ENCODE measurements around the gene SLC29A3. TPM values are rescaled to one million over a fixed set of nuclear protein-coding genes. Genes with fewer than 3 reads are reported as not detected.

Gene SLC29A3
- total and polyA plus RNA-seq, 7 donors: 2.3 to 6.2 (median 4.6) TPM

DNA sequence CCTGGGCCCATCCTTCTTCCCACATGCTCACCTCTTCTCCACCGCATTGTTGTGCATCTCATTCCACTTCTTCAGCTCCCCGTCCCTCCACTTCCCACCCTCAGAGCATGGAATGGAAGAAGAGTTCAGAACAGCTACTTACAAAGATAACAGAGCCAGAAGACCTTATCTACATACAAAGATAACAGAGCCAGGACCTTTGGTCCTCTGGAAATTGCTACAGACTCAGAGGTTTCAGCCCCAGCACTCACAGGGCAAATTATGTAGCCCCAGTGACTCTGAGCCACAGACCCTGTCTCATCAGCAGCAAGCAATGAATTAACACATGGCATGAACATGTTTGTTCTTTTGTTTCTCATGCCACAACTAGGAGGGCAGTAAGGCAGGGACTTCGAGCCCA lies 28.7 kb upstream of the SLC29A3 start:
- WGBS, 2 donors: 92 to 94% methylated on average over 3 of the region's 3 CpGs
- Histone ChIP-seq H3K36me3 (no peaks in the 10 kb centered on the region), H3K27me3 (no peaks in the 10 kb centered on the region), H3K4me3 (no peak overlapping the region), H3K9me3 (no peaks in the 10 kb centered on the region), H3K27ac (no peak overlapping the region), H3K4me1 (no peaks in the 10 kb centered on the region)
- DNase-seq: no peak
- intact Hi-C loops (cut with DNase I): no loop called here
- TF ChIP-seq, protein P1, sequence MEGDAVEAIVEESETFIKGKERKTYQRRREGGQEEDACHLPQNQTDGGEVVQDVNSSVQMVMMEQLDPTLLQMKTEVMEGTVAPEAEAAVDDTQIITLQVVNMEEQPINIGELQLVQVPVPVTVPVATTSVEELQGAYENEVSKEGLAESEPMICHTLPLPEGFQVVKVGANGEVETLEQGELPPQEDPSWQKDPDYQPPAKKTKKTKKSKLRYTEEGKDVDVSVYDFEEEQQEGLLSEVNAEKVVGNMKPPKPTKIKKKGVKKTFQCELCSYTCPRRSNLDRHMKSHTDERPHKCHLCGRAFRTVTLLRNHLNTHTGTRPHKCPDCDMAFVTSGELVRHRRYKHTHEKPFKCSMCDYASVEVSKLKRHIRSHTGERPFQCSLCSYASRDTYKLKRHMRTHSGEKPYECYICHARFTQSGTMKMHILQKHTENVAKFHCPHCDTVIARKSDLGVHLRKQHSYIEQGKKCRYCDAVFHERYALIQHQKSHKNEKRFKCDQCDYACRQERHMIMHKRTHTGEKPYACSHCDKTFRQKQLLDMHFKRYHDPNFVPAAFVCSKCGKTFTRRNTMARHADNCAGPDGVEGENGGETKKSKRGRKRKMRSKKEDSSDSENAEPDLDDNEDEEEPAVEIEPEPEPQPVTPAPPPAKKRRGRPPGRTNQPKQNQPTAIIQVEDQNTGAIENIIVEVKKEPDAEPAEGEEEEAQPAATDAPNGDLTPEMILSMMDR (IDR thresholded peaks at IDR 0.05): no peak
- TF ChIP-seq POLR2A (IDR thresholded peaks at IDR 0.05) (no peak), EP300 (IDR thresholded peaks at IDR 0.05) (no peak), POLR2AphosphoS5 (IDR thresholded peaks at IDR 0.05) (no peak)

DNA sequence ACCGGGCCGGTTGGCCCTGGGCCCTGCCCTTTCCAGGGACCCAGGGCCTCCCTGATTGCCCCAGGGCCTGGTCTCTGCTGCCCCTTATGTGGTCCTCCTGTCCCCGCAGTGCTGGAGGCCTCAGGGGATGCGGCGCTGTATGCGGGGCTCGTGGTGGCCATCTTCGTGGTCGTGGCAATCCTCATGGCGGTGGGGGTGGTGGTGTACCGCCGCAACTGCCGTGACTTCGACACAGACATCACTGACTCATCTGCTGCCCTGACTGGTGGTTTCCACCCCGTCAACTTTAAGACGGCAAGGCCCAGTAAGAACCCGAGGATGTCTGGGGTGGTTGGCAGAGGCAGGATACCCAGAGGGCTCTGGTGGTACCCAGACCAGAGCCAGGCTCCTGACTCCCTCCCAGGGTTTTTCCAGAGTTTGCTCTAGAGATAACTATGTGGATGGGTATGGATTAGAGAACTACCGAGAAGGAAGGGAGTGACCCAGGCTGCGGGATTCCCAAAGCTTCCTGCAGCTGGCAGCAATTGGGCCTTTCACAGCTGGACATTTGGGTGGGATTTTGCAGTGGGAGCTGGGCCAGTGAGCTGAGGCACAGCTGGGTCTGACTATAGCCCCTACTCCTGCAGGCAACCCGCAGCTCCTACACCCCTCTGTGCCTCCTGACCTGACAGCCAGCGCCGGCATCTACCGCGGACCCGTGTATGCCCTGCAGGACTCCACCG lies 28.1 kb upstream of the SLC29A3 start:
- 90 to 91% methylated on average over 26 of the region's 26 CpGs for WGBS, 2 donors

DNA sequence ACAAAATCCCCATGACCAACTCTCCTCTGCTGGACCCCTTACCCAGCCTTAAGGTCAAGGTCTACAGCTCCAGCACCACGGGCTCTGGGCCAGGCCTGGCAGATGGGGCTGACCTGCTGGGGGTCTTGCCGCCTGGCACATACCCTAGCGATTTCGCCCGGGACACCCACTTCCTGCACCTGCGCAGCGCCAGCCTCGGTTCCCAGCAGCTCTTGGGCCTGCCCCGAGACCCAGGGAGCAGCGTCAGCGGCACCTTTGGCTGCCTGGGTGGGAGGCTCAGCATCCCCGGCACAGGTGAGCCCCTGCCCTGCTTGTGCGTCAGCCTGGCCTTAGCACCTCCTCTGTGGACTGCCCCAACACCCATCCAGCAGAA lies 27.5 kb upstream of the SLC29A3 start:
- Histone ChIP-seq H3K27me3 (no peaks in the 10 kb centered on the region), H3K36me3 (no peaks in the 10 kb centered on the region), H3K4me3 (no peak overlapping the region), H3K27ac (no peak overlapping the region), H3K9me3 (no peaks in the 10 kb centered on the region), H3K4me1 (no peaks in the 10 kb centered on the region)
- no peak for DNase-seq
- no peak for TF ChIP-seq POLR2A (IDR thresholded peaks at IDR 0.05)
- no peak for TF ChIP-seq EP300 (IDR thresholded peaks at IDR 0.05)
- TF ChIP-seq, protein P1 (IDR thresholded peaks at IDR 0.05): no peak
- no peak for TF ChIP-seq POLR2AphosphoS5 (IDR thresholded peaks at IDR 0.05)
- intact Hi-C loops (cut with DNase I): no loop called here
- WGBS, 2 donors: 91 to 94% methylated on average over 13 of the region's 13 CpGs

More for the DNA sequence above, 28.1 kb upstream of the SLC29A3 start:
- no peaks in the 10 kb centered on the region for H3K36me3 ChIP-seq
- intact Hi-C loops (cut with DNase I): no loop called here
- H3K27ac ChIP-seq: no peak overlapping the region
- no peaks in the 10 kb centered on the region for H3K27me3 ChIP-seq
- H3K9me3 ChIP-seq: no peaks in the 10 kb centered on the region
- TF ChIP-seq POLR2AphosphoS5 (IDR thresholded peaks at IDR 0.05): no peak
- TF ChIP-seq EP300 (IDR thresholded peaks at IDR 0.05): no peak
- no peak for TF ChIP-seq POLR2A (IDR thresholded peaks at IDR 0.05)
- H3K4me1 ChIP-seq: no peaks in the 10 kb centered on the region
- H3K4me3 ChIP-seq: no peak overlapping the region
- DNase-seq: no peak

DNA sequence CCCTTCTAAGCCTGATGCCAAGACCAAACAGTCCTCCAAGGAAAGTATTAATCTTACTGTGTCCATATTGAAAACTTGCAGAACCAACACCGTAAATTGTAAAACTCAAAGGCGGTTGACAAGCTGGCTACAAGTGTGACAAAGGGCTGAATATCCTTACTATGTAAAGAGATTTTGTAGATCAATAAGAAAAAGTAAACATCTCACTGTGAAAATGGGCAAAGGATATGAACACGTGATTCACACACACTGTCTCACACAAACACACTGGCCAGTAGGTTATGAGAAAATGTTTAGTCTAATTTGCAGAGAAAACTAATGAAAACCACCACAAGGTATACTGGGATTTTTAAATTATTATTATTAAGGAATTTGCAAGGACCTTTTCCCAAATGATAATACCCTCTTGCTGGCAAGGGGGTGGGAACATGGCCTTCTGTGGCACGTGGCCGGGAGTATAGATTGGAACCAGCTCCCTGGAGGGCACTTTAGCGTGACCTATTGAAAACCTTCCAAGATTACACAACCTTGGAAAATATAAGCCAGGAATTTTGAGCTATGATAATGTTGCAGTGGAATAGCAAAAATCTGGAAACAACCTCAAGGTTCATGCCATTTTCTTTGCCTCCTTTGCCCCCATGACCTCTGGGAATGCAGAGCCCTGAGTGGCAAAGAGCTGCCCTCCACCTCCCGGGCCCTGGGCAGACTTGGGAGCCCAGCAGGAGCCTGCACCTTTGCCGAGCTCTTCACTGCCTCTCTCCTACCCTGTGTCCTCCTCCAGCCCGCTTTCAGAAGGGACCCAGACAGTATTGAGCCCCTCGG lies 26.2 kb upstream of the SLC29A3 start:
- WGBS, 2 donors: 76 to 87% methylated on average over 10 of the region's 10 CpGs
- Histone ChIP-seq H3K27ac (no peak overlapping the region), H3K4me1 (no peaks in the 10 kb centered on the region), H3K4me3 (no peak overlapping the region), H3K27me3 (no peaks in the 10 kb centered on the region), H3K36me3 (no peaks in the 10 kb centered on the region), H3K9me3 (no peaks in the 10 kb centered on the region)
- intact Hi-C loops (cut with DNase I): no loop called here
- no peak for DNase-seq
- TF ChIP-seq POLR2AphosphoS5 (IDR thresholded peaks at IDR 0.05): no peak
- TF ChIP-seq EP300 (IDR thresholded peaks at IDR 0.05): no peak
- TF ChIP-seq POLR2A (IDR thresholded peaks at IDR 0.05): no peak
- TF ChIP-seq, protein P1 (IDR thresholded peaks at IDR 0.05): no peak

DNA sequence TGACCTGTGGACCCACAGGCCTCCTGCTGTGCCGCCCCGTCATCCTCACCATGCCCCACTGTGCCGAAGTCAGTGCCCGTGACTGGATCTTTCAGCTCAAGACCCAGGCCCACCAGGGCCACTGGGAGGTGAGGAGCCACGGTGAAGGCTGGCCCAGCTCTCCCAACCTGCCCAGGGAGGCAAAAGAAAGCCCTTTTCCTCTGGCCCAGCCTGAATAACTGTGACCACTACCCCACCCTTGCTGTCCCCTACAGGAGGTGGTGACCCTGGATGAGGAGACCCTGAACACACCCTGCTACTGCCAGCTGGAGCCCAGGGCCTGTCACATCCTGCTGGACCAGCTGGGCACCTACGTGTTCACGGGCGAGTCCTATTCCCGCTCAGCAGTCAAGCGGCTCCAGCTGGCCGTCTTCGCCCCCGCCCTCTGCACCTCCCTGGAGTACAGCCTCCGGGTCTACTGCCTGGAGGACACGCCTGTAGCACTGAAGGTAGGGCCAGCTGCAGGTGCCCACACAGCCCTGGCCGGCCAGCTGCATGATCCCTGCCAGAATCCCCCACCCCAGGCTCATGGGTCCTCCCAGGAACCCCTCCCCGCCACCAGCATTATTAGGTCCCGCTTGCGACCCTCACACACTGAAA lies 25.5 kb upstream of the SLC29A3 start:
- DNase-seq: no peak
- Histone ChIP-seq H3K36me3 (no peaks in the 10 kb centered on the region), H3K4me3 (no peak overlapping the region), H3K4me1 (no peaks in the 10 kb centered on the region), H3K27me3 (no peaks in the 10 kb centered on the region), H3K9me3 (no peaks in the 10 kb centered on the region), H3K27ac (no peak overlapping the region)
- TF ChIP-seq POLR2A (IDR thresholded peaks at IDR 0.05) (no peak), EP300 (IDR thresholded peaks at IDR 0.05) (no peak), POLR2AphosphoS5 (IDR thresholded peaks at IDR 0.05) (no peak)
- TF ChIP-seq, protein P1 (IDR thresholded peaks at IDR 0.05): no peak
- WGBS, 2 donors: 45 to 80% methylated on average over 19 of the region's 19 CpGs
- intact Hi-C loops (cut with DNase I): no loop called here
